GM06990 (cell line): Measurements from ENCODE around the gene STAT2.

Experiments used
- DNase-seq: peaks from one replicate; pipeline ENCODE4 v3.0.0-alpha.2; 2011; ENCODE audit not compliant: insufficient read length; ENCODE audit errors: extremely low read depth
- H3K27me3 ChIP-seq: replicated peaks from 2 replicates; pipeline ENCODE4 v1.6.0; 2011; ENCODE audit warnings: low read length; ENCODE audit not compliant: control insufficient read depth, insufficient read depth
- H3K36me3 ChIP-seq: 2 replicates; pipeline ENCODE4 v1.5.1; 2011; ENCODE audit warnings: low read length; ENCODE audit not compliant: control insufficient read depth, insufficient read depth
- H3K4me3 ChIP-seq: replicated peaks from 2 replicates; pipeline ENCODE4 v1.5.1; 2011; ENCODE audit warnings: low read depth, mild to moderate bottlenecking, control low read depth, low read length
- CTCF ChIP-seq: IDR thresholded peaks from 2 replicates; pipeline ENCODE4 v1.5.1; 2011; ENCODE audit warnings: low read length, control low read depth, mild to moderate bottlenecking, inconsistent platforms; ENCODE audit not compliant: insufficient read depth, poor library complexity, severe bottlenecking

The STAT2 gene

GRCh38 chr12:56308714-56309113 is 51.2 kb downstream of the STAT2 start:
- DNase-seq = no peak
- Histone ChIP-seq H3K36me3 (peaks cover 8% of the 10 kb centered on the region), H3K4me3 (no peak overlapping the region), H3K27me3 (no peaks in the 10 kb centered on the region)
- no peak for TF ChIP-seq CTCF

- Histone ChIP-seq H3K36me3 (peaks cover 8% of the 10 kb centered on the region), H3K4me3 (no peak overlapping the region), H3K27me3 (no peaks in the 10 kb centered on the region)
- TF ChIP-seq CTCF = no peak
- DNase-seq = no peak
Observed at GRCh38 chr12:56307221-56307965, 52.5 kb downstream of the STAT2 start.

GRCh38 chr12:56304872-56305590 is 54.9 kb downstream of the STAT2 start:
- H3K4me3 ChIP-seq = no peak overlapping the region
- H3K27me3 ChIP-seq = no peaks in the 10 kb centered on the region
- H3K36me3 ChIP-seq = peaks cover 3% of the 10 kb centered on the region
- no peak for DNase-seq
- TF ChIP-seq CTCF = no peak

GRCh38 chr12:56304276-56304675 is 55.6 kb downstream of the STAT2 start:
- H3K36me3 ChIP-seq = peaks cover 3% of the 10 kb centered on the region
- no peak overlapping the region for H3K4me3 ChIP-seq
- H3K27me3 ChIP-seq = no peaks in the 10 kb centered on the region
- no peak for TF ChIP-seq CTCF
- no peak for DNase-seq

GRCh38 chr12:56300644-56301464 is 59.1 kb downstream of the STAT2 start:
- H3K36me3 ChIP-seq = no peaks in the 10 kb centered on the region; the same call in 1 of the 2 replicates
- H3K27me3 ChIP-seq = no peaks in the 10 kb centered on the region
- no peak for DNase-seq
- TF ChIP-seq CTCF = no peak
- H3K4me3 ChIP-seq = peak overlapping the region; percentile 65
